ENCODE measurements around the gene CASP12. TPM values are rescaled to one million over a fixed set of nuclear protein-coding genes. Genes with fewer than 3 reads are reported as not detected.

CASP12 gene
- total RNA-seq, 1 experiment from 2014 or later = not detected

DNA sequence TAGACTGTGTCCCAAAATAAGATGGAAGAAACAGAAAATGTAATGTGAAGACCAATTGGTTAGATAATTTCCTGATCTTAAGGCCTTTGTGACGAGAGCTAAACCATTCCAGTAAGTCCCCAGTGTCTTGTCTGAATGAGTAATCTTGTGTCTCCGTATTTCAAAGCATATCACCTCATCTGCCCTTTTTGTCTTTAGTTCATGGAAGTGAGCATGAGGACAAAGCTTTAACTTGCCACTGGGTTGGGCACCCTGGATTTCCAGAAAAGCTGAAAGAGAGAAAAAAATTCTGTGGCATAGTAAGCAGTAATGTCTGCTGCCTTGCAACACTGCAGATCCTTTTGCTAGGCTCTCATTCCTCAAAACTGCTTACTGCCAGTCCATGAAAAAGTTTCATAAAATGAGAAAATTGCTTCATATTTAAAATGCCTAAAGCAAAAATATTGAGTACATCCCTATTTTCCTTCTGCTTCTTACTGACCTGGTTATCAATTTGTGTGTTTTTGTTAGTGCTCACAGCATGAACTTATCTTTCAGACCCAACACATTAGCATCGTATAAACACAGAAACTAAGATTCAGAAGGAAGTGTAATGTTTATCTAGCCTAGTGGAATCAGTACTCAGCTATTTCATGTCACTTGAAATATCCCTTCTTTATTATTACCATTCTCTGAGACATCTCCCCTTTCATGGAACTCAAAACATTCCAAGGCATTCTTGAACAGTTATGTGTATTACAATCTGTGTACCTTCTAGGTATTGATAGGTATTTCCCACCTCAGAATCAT is 5.3 kb downstream of the CASP12 start:
- peak; percentile 2 for DNase-seq (ENCODE audit: extremely low read depth, low read depth)

DNA sequence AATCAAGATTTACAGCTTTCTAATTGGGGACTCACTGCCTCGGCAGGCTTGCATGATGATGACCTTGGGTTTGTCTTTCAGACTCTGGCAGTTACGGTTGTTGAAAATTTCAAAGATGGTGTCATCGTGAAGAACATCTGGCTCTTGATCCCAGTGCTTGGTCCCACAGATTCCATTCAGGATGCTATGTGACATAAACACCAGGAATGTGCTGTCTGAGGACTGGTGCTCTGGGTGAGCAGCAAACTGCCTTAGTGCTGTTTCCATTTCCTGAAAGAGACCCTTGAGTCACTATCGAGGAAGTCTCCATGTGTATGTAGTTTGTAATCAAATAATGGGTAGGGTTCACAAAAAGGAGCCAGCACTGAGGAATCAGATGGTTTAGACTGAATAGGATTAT is 7.1 kb downstream of the CASP12 start:
- no peak for DNase-seq (ENCODE audit: extremely low read depth, low read depth)

DNA sequence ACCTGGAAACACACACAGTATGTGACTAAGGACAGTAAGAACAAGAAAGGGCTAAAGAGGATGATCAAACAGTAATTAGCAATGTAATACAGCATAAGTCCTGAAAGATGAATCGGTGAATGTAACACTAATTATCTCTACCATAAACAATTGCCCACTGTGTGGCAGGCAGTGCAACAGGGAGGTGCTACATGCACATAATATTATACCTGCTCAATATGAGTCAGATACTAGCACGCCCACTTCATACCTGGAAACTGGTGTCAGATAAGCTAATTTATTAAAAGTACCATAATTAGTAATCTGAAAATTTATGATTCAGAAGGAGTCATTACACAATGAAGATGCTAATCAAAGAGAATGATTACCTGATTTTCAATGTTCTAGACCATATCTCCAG is 14.9 kb downstream of the CASP12 start:
- no peak for DNase-seq (ENCODE audit: extremely low read depth, low read depth)

DNA sequence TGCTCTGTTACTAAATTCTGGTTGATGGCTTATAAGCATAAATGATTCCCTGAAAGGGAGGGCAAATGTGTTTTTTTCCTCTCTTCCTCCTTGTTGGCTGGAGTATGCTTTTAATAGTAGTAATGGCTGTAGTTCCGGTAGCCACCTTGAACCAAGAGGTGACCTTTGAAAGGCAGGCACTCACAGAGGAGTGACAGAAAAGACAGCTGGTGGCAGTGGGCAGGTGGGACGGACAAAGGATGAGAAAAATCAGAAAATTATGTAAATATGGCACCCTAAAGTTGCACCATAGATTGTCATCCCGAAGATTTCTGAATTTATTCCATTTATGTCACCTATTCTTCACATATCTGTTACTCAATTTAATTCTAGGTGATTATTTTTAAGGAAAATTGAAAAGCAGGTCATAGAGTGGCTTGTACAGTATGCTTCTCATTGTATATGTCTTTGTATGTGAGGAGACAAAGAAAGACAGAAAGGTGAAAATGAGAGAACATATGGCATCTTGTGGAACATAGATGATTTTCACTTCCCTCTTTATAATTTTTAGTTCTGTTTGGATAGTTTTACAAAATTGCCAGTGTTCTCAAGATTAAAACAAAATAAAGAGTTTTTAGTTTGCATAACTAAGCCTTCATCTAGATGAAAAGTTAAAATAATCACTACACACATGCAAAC is 17.0 kb downstream of the CASP12 start:
- no peak for DNase-seq (ENCODE audit: extremely low read depth, low read depth)

DNA sequence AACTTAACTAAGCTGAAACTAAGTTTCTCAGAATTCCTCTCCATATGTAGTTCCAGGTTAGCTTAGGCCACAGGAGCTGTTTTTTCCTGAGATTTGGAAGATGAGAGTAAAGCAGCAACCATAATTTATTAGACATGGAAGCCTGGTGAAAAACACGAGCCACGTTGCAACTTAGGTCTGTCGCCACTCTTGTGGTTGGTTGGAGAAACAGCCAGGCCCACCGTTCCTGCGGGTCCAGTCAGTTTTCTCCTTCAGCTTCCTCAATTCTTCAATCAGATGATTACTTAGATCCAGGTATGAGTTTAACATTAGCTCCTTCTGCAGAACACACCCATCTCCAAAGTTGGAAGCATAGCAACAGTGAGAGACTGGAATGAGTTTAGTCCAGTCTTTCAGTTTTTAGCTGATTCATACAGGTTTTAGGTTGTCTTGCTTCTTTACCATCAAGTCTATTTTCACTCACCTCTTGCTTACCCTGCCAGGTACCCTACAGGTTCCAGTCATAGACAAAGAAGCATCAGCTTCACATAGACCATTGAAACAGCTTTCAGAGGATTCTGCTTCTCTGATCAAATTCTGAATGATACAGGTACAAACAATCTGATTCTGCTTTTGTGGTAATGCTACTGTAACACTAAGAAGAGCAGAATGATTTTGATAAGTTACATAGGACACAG is 18.6 kb downstream of the CASP12 start:
- no peak for DNase-seq (ENCODE audit: extremely low read depth, low read depth)

DNA sequence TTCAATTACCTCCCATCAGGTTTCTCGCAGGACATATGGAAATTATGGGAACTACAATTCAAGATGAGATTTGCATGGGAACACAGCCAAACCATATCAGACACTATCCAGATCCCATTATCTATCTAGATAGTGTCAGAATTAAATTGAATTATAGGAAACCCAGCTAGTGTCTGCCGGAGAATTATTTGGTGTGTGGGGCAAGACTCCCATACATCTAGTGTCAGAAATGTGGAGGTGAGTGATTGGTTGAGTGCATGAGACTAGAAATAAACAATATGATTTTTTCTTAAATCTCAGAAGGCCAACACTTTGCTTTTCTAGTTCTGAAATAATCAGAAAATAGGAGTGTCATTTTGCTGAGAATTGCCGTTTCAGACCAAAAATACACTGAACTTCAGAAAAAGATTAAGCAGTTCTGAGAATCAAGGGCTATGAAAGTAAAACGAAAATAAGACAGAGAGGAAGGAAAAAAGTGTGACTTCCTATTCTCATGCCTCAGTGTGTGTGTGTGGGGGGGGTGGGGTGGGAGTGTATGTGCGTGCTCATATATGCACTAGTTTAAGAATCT is 21.3 kb downstream of the CASP12 start:
- DNase-seq (ENCODE audit: extremely low read depth, low read depth) = no peak

DNA sequence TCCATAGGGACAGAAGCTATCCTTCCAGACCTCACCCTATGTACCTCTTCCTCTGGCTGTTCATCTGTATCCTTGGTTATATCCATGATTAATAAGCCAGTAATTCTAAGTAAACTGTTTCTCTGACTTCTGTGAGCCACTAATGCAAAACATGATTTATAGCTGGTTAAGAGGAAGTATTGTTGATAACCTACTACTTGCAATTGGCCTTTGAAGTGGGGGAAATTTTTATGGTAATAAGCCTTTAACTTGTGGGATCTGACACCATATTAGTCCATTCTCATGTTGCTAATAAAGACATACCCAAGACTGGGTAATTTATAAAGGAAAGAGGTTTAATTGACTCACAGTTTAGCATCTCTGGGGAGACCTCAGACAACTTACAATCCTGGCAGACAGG is 21.9 kb downstream of the CASP12 start:
- DNase-seq (ENCODE audit: extremely low read depth, low read depth) = no peak

DNA sequence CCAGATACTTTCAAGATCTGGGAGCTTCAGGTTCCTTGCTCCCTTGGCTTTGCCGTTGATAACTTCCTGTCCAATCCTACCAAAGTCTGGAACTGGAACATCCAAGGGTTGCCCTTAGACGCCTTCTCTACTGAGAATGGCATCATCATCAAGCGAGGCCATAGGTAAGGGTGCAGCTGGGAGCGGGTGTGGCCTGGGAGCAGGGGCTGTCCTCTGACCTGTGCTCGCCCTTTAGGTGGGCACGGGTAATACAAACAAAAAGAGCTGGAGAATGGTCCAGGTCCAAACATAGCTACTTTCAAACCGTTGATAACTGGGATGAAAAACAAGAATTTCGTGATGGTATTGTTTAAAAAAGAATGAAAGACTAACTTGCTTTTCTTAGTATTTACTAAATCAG is 25.0 kb downstream of the CASP12 start:
- DNase-seq (ENCODE audit: extremely low read depth, low read depth) = no peak

DNA sequence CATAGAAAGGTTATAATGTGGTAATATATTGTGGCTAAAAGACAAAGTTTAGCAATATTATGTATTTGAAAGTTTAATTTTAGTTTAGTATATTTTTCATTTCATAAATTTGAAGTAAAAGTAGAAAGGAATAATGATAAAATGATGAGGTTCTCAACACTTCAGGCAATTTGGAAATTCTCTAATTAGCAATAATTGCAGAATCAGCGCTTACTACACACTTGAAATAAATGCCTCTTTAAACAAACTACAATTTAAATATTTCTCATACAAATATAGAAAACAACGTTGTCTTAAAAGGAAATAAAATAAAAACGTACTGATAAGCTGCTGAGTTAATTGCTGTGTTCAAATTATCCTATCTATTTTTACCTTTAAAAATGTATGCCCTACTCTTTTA is 25.9 kb downstream of the CASP12 start:
- DNase-seq (ENCODE audit: extremely low read depth, low read depth) = no peak

DNA sequence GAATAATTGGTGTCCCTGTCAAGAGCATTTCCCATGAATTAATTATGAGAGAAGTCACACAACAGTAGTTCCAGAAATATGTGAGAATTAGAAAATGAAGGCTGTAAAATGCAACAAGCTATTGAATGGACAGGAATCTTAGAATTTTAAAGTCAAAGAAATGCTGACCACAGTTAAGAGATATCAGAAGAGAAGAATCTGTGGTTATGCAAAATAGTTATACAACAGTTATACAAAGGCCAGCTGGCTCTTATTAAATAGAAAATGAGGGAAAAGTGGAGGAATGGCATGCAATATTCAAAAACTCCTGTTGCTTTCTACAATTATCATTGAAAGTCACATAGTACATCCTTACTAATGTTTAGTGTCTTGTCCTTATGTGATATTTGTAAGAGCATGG is 27.4 kb downstream of the CASP12 start:
- DNase-seq (ENCODE audit: extremely low read depth, low read depth) = no peak

DNA sequence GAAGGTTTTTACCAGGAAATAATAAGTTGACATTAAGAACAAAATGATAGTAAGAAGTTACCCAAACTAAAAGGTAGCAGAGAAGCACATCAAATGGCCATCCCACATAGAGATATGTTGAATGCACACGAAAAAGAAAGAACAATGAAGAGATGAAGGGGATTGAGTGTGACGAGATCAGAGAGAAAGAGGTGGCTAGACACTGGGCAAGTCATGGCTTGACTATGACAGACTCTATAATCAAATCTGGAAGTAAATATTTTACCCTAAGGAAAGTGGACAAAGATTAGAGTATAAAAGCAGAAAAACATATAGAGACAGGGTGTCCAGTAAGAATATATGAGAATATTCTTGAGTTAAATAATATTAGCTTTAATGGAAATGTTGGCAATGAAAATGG is 31.4 kb downstream of the CASP12 start:
- no peak for DNase-seq (ENCODE audit: extremely low read depth, low read depth)

DNA sequence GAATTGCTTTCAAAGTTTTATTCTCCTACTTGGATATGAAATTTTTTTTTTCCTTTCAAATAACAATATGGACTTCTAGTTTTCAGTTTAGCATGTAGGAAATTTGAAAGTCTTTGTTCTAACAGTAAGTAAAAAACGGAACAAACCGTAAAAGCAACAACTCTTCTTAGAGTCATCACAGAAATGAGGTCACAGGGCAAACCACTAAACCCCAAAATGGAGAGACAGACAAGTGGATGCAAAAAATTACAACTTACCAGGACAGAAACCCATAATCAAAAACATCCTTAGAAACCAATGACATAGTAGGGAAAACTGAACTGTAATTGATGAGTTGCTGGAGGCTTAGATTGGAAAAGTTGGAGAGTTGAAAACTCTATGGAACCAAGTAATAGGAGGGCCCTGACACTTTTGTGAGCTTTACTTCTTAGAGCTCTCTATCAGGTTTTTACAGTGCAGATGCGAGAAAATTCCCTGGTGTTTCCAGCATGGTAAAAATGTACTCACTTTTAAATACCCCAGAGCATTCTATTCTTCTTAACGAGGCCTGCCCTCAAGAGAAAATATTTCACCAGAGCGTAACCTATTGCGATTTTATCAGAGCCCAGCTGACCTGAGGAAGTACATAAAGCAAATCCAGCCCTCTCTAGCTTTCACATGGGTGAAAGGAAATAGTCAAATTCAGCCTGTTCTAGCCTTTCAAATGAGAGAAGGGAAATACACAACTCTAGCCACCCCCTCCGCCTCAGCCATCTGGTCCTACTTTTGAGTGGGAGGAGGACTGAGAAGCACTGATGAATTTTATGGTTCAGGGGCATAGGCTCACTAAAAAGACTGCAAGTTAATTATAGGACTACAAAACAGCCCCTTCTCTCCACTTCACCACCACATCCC is 39.1 kb downstream of the CASP12 start:
- DNase-seq (ENCODE audit: extremely low read depth, low read depth) = no peak

DNA sequence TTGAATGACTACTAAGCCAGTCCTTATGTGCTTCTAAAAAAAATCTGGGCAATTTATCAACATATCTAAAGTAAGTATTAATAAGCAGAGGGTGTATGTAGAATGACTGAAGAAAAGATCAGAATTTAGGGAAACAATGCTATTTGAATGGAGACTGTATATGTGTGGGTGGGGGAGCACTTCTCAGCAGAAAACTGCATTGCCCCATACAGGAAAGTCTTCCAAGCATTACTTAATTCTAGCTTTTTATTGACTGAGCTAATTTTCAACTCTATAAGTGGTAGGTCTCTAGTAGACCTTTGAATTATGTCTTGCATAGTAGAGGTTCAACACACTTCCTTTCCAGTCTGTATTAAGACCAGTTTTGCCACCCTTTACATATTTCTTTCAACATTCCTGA is 41.7 kb downstream of the CASP12 start:
- DNase-seq (ENCODE audit: extremely low read depth, low read depth) = no peak

DNA sequence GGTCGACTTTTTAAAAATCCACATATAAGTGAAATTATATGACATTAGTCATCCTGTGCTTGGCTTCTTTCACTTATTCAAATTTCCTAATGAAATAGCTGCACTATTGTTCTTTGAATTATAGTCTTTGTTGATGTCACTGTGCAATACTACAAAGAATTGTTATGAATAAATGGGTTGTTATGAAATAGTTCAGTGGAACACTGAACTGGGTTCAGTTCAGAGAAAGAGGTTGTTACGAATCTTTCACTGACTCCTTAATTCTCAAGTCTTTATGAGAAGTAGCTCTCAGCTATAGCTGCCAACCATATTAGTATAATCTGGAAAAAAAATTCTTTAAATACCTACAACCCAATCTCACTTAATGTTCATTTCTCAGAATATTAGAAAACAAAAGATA is 42.3 kb downstream of the CASP12 start:
- DNase-seq (ENCODE audit: extremely low read depth, low read depth) = no peak

DNA sequence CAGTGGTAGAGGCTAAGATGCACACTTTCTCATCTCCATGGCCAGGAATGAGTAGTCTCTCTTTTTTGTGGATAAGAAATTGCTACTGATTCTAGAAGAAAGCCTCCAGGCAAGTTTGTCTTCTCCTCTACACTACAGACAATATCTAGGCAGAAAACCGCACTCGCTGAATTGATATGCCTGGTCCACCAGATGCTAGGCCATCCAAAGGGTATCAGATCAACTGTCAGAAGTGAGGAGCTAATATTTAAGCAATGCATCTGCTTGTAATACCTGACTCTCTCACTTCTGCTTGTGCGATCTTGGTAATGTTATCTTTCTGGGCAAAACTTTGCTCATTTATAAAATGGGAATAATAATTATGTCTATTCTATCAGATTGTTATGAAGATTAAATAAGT is 45.0 kb downstream of the CASP12 start:
- no peak for DNase-seq (ENCODE audit: extremely low read depth, low read depth)

DNA sequence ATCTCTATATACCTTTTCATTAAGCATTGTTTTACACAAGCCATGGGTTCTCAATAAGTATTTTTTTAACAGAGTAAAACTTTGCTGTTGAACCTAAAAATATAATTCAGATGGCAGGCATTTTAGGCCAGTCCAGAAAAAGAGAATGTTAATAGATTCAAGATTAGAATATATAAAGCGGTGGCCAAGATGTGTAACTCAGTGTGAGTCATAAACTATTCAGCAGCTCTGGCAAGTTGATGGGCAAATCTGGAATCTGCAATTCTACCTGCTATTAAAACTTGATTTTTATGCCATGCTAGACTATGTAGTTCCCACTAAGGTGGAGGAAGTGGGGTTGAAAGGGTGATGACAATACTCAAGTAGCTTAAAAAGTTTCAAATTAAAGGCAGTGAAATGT is 45.4 kb downstream of the CASP12 start:
- DNase-seq (ENCODE audit: extremely low read depth, low read depth) = no peak

DNA sequence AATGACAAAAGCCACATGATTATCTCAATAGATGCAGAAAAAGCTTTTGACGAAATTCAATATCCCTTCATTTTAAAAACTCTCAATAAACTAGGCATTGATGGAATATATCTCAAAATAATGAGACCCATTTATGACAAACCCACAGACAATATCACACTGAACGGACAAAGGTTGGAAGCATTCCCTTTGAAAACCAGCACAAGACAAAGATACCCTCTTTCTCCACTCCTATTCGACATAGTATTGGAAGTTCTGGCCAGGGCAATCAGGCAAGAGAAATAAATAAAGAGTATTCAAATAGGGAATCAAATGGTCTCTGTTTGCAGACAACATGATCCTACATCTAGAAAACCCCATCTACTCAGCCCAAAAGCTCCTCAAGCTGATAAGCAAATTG is 52.0 kb downstream of the CASP12 start:
- DNase-seq (ENCODE audit: extremely low read depth, low read depth) = no peak

DNA sequence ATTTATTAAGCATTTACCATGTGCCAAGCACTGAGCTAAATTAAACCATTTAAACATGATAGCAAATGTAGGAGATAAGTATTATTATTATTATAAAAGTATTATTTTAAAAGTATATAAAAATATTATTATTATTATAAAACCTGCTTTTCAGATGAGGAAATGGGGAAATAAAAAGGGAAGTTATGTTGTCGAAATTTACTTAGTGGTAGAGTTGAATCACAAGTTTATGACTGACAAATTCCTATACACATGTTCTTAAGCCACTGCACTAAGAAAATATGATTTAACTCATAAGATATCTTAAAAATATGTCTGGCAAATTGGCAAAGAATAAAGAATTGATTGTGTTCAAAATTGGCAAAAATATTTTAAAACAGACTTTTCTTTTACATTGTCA is 53.8 kb downstream of the CASP12 start:
- DNase-seq (ENCODE audit: extremely low read depth, low read depth) = no peak

DNA sequence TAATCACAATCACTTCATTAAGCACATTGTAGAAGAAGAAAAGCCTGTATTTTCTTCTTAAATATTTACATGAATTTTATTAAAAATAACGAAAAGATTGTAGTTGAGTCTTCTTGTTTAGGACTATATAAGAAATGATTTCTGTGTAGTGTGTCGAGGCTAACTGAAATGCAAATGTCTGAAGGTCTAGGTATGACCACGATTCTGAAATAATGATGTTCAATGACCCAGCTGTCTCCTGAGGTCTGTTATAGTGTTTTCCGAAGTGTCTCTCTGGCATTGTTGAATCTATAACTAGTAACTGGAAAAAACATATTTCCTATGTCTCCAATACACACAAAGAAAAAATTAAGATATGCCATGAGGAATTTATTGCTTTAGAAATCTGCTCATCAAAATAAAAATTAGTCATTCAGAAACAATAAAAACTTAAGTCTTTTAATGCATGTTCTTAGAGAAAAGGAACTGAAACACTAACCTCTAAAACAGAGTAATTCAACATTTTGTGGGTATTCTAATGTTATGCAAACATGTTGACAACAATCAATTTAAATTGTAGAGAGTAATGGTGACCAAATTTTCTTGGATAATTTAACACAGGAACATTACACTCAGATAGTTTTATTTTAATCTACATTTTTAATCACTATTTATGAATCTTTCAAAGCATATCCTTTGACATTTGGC is 55.0 kb downstream of the CASP12 start:
- DNase-seq (ENCODE audit: extremely low read depth, low read depth) = no peak

DNA sequence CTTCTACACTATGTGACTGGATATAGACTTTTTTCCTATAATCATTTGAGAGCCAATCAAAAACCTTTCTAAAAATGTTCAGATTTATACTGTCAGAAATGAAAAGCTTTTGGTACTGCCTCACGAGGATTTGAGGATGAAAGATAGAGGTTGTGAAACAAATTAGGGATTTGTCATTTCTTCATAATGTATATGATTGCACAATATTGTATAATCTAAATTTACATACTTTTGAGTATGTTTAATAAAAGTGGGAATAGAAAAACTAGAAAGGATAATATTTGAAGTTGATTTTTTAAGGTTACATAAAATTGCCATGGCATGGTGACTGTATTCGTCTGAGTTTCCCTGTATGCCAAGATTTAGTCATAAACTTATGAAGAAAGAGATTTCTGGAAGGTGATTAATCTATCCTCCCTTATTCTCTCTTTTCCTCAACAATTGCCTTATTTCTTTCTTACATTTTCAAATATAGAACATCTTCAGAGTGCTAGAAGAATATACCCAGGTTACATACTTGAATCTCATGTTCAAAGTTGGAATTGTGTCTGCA is 56.2 kb downstream of the CASP12 start:
- DNase-seq (ENCODE audit: extremely low read depth, low read depth) = no peak

Measured in NCI-H460 (cell line).